Small intestine (tissue), 7 donors: ENCODE measurements around the gene RNASE8. TPM values are rescaled to one million over a fixed set of nuclear protein-coding genes. Genes with fewer than 3 reads are reported as not detected.
"Not testable (repeated sequence)": the region's sequence is repeated elsewhere in the genome, so short reads cannot be mapped to it uniquely, and the experiment has no call there.

Source experiments
- DNase-seq, 2 donors: peaks; one replicate each; pipeline versions ENCODE4 v3.0.0 to v3.0.0-alpha.2; 2013
- FAIRE-seq: peaks from 2 replicates; lab custom pipeline; 2012; peaks lifted over from hg19 to GRCh38; lab: Jason Lieb, UNC
- H3K27ac ChIP-seq, 3 donors: one replicate each; pipeline ENCODE4 v1.5.1; 2013; ENCODE audit warnings: low read length in 2 of 3, mild to moderate bottlenecking in 2 of 3, control low read depth in 1 of 3, inconsistent platforms in 1 of 3, low read depth in 1 of 3, moderate library complexity in 1 of 3
- H3K27me3 ChIP-seq, 3 donors: one replicate each; pipeline ENCODE4 v1.6.1; 2013; ENCODE audit warnings: low read length in 3 of 3, inconsistent platforms in 1 of 3; ENCODE audit not compliant: control insufficient read depth in 3 of 3, insufficient read depth in 3 of 3
- H3K36me3 ChIP-seq, 3 donors: one replicate each; pipeline ENCODE4 v1.6.1; 2013; ENCODE audit warnings: low read length in 3 of 3, inconsistent platforms in 1 of 3, low read depth in 1 of 3, mild to moderate bottlenecking in 1 of 3, moderate library complexity in 1 of 3; ENCODE audit not compliant: control insufficient read depth in 3 of 3, insufficient read depth in 2 of 3
- H3K4me1 ChIP-seq, 3 donors: one replicate each; pipeline ENCODE4 v1.6.1; 2013; ENCODE audit warnings: low read length in 2 of 3, inconsistent platforms in 1 of 3, low read depth in 1 of 3, mild to moderate bottlenecking in 1 of 3, moderate library complexity in 1 of 3; ENCODE audit not compliant: control insufficient read depth in 3 of 3, insufficient read depth in 2 of 3
- H3K4me3 ChIP-seq, 3 donors: one replicate each; pipeline ENCODE4 v1.5.1; 2013; ENCODE audit warnings: low read length in 3 of 3, control low read depth in 1 of 3, inconsistent platforms in 1 of 3, low read depth in 1 of 3, mild to moderate bottlenecking in 1 of 3, moderate library complexity in 1 of 3
- H3K9me3 ChIP-seq, 2 donors: one replicate each; pipeline ENCODE4 v1.6.1; 2013; ENCODE audit warnings: low read depth in 1 of 2, low read length in 1 of 2; ENCODE audit not compliant: control insufficient read depth in 2 of 2, insufficient read depth in 1 of 2
- WGBS, 3 donors: extraction: QIAGEN DNeasy Blood & Tissue Kit; methylation state at CpG; one replicate each; pipeline ENCODE4 v1.1.7; 2013; 5-methylcytosine and 5-hydroxymethylcytosine counted together
- polyA plus RNA-seq, 4 donors: library from polyadenylated mRNA; stranded (reverse) in 3 of 4; unstranded in 1 of 4; fragments of 200-250 nt in 3 of 4; fragments of 120-200 nt in 1 of 4; gene quantifications; one replicate each; pipeline versions ENCODE4 v1.2.1 to v1.2.3, GENCODE V29; 2013
- donor health status: healthy with polysubstance abuse.
- donor health status: control.
- donor health status: control.
- donor health status: Bipolar disorder and iron deficiency.
- donor health status: healthy.

RNASE8 gene
- polyA plus RNA-seq, 4 donors, result not detected

- H3K4me1 ChIP-seq, result peaks cover 0 to 26% (median 0%) of the 10 kb centered on the region in 3 donors
- H3K27me3 ChIP-seq, result no peaks in the 10 kb centered on the region
- H3K4me3 ChIP-seq, result no peak within 1 kb of the TSS
- FAIRE-seq (no peak), DNase-seq (no peak)
- H3K36me3 ChIP-seq, result no peaks in the 10 kb centered on the region
- H3K27ac ChIP-seq, result no peak within 1 kb of the TSS
- 78 to 85% (median 82%) methylated on average over 5 of the region's 5 CpGs for WGBS, 3 donors
- H3K9me3 ChIP-seq, result no peaks in the 10 kb centered on the region
These were observed 22.9 kb upstream of the RNASE8 start, which contains the start of gene RNASE13 for GRCh38 chr14:21034707-21035106. RNASE13 (minus strand) TSS chr14:21034807; CDS start chr14:21034288, 519 bp downstream.

GRCh38 chr14:21036751-21037150, 20.9 kb upstream of the RNASE8 start:
- H3K27me3 ChIP-seq, result no peaks in the 10 kb centered on the region
- peaks cover 0 to 29% (median 0%) of the 10 kb centered on the region in 3 donors for H3K4me1 ChIP-seq
- H3K9me3 ChIP-seq, result no peaks in the 10 kb centered on the region
- DNase-seq (no peak), FAIRE-seq (no peak)
- WGBS, 3 donors, result 89 to 95% (median 91%) methylated on average over 7 of the region's 7 CpGs
- no peak overlapping the region for H3K27ac ChIP-seq
- no peaks in the 10 kb centered on the region for H3K36me3 ChIP-seq
- H3K4me3 ChIP-seq, result no peak overlapping the region

GRCh38 chr14:21037156-21037555, 20.5 kb upstream of the RNASE8 start:
- FAIRE-seq (no peak), DNase-seq (no peak)

GRCh38 chr14:21038441-21039422, 18.9 kb upstream of the RNASE8 start:
- no peaks in the 10 kb centered on the region for H3K36me3 ChIP-seq
- peak overlapping the region in 2 of 3 donors; percentile 30 to 69 for H3K27ac ChIP-seq
- no peaks in the 10 kb centered on the region for H3K27me3 ChIP-seq
- H3K4me3 ChIP-seq, result no peak overlapping the region
- 12 to 25% (median 20%) methylated on average over 10 of the region's 10 CpGs for WGBS, 3 donors
- DNase-seq, result peak; percentile 69 to 76
- peaks cover 0 to 34% (median 5%) of the 10 kb centered on the region in 3 donors for H3K4me1 ChIP-seq
- H3K9me3 ChIP-seq, result no peaks in the 10 kb centered on the region
- FAIRE-seq, result no peak

More at GRCh38 chr14:21037156-21037555, 20.5 kb upstream of the RNASE8 start:
- Histone ChIP-seq H3K27me3 (no peaks in the 10 kb centered on the region), H3K36me3 (no peaks in the 10 kb centered on the region), H3K27ac (no peak overlapping the region), H3K4me1 (peaks cover 0 to 29% (median 0%) of the 10 kb centered on the region in 3 donors), H3K9me3 (no peaks in the 10 kb centered on the region), H3K4me3 (no peak overlapping the region)
- 84 to 92% (median 89%) methylated on average over 3 of the region's 3 CpGs for WGBS, 3 donors

- H3K27me3 ChIP-seq, result no peaks in the 10 kb centered on the region
These were observed 17.8 kb upstream of the RNASE8 start for GRCh38 chr14:21039585-21040369.

GRCh38 chr14:21040370-21040925, 17.2 kb upstream of the RNASE8 start:
- FAIRE-seq (no peak), DNase-seq (no peak)
- Histone ChIP-seq H3K4me3 (no peak overlapping the region), H3K27me3 (no peaks in the 10 kb centered on the region), H3K9me3 (no peaks in the 10 kb centered on the region), H3K36me3 (no peaks in the 10 kb centered on the region), H3K27ac (no peak overlapping the region), H3K4me1 (peaks cover 0 to 37% (median 5%) of the 10 kb centered on the region in 3 donors)
- 75 to 80% (median 77%) methylated on average over 8 of the region's 8 CpGs for WGBS, 3 donors

More at GRCh38 chr14:21039585-21040369, 17.8 kb upstream of the RNASE8 start:
- 44 to 50% (median 45%) methylated on average over 8 of the region's 8 CpGs for WGBS, 3 donors
- H3K4me1 ChIP-seq, result peaks cover 0 to 37% (median 5%) of the 10 kb centered on the region in 3 donors
- DNase-seq, result peak; percentile 68 to 78
- no peaks in the 10 kb centered on the region for H3K36me3 ChIP-seq
- no peak for FAIRE-seq
- H3K4me3 ChIP-seq, result no peak overlapping the region
- H3K9me3 ChIP-seq, result no peaks in the 10 kb centered on the region
- H3K27ac ChIP-seq, result peak overlapping the region in 2 of 3 donors; percentile 30 to 69

- H3K27me3 ChIP-seq, H3K27ac ChIP-seq, DNase-seq, FAIRE-seq, H3K4me3 ChIP-seq, H3K36me3 ChIP-seq, H3K9me3 ChIP-seq: not testable (repeated sequence)
- 73 to 83% (median 76%) methylated on average over 3 of the region's 3 CpGs for WGBS, 3 donors
- H3K4me1 ChIP-seq, result peaks cover 0 to 37% (median 5%) of the 10 kb centered on the region in 3 donors
These were observed 16.7 kb upstream of the RNASE8 start for GRCh38 chr14:21040941-21041340.
